K562 (cell line): ENCODE data around the gene FLOT2.

Experiments used
- BCL6 ChIP-seq: fragments of 250-450 bp; sonication (Bioruptor Pico); IDR thresholded peaks from 2 replicates; pipeline ENCODE4 v1.4.0; 2020
- MAX ChIP-seq: sonication (generic); formaldehyde crosslinking; IDR thresholded peaks from 2 replicates; pipeline ENCODE4 v1.9.0; 2022; ENCODE audit warnings: mild to moderate bottlenecking, missing genetic modification reagents

- TF ChIP-seq MAX (CRISPR knock-in tag) (no peak), BCL6 (CRISPR knock-in tag) (no peak)
Measured at GRCh38 chr17:28858801-28859355, 38.7 kb downstream of the FLOT2 start.
